Naive B cell (primary cell): ENCODE measurements around the gene KCNMB4. TPM values are rescaled to one million over a fixed set of nuclear protein-coding genes. Genes with fewer than 3 reads are reported as not detected.
A peak's percentile ranks its signal among the peaks of the same experiment; 100 is the strongest.

ENCODE experiments used
- ATAC-seq, 2 donors: fragments of 150-1000 bp; cut with Tn5 transposase; 2 replicates each; pipeline ENCODE4 v1.10.0; 2021; ENCODE audit warnings: low read depth in 2 of 2, mild to moderate bottlenecking in 2 of 2, moderate library complexity in 2 of 2
- DNase-seq: peaks from one replicate; pipeline ENCODE4 v3.0.0; 2022
- H3K27ac Mint-ChIP-seq, 6 donors: one replicate each; pipeline ENCODE4 v1.8.0; 2020 to 2022; ENCODE audit warnings: mild to moderate bottlenecking in 6 of 6, mixed read lengths in 6 of 6, moderate library complexity in 5 of 6, inconsistent platforms in 2 of 6
- H3K27me3 Mint-ChIP-seq, 3 donors: one replicate each; pipeline ENCODE4 v1.8.0; 2021 to 2022; ENCODE audit warnings: mixed read lengths in 3 of 3, mild to moderate bottlenecking in 1 of 3
- H3K36me3 Mint-ChIP-seq, 2 donors: one replicate each; pipeline ENCODE4 v1.8.0; 2020 to 2022; ENCODE audit warnings: mixed read lengths in 2 of 2, inconsistent platforms in 1 of 2, mild to moderate bottlenecking in 1 of 2
- H3K4me1 Mint-ChIP-seq, 3 donors: one replicate each; pipeline ENCODE4 v1.8.0; 2020 to 2022; ENCODE audit warnings: mixed read lengths in 3 of 3, inconsistent platforms in 1 of 3, mild to moderate bottlenecking in 1 of 3, moderate library complexity in 1 of 3
- H3K4me3 Mint-ChIP-seq, 8 donors: one replicate each; pipeline ENCODE4 v1.8.0; 2020 to 2022; ENCODE audit warnings: mild to moderate bottlenecking in 8 of 8, mixed read lengths in 8 of 8, moderate library complexity in 8 of 8, inconsistent platforms in 2 of 8
- H3K9me3 Mint-ChIP-seq, 7 donors: one replicate each; pipeline ENCODE4 v1.8.0; 2020 to 2022; ENCODE audit warnings: mixed read lengths in 7 of 7, mild to moderate bottlenecking in 5 of 7, inconsistent platforms in 2 of 7, moderate library complexity in 1 of 7
- polyA plus RNA-seq, 6 donors: library from polyadenylated mRNA; unstranded; fragments of 300-500 nt; fragmentation: Illumina TruSeq; gene quantifications; one replicate each; pipeline ENCODE4 v1.2.3, GENCODE V29; 2021; ENCODE audit warnings: low read depth in 6 of 6

The KCNMB4 gene
- polyA plus RNA-seq: 1 to 10 TPM in 1 of 6 donors, under 1 TPM in 5; 0.44 to 1.7 (median 0.75) TPM

GRCh38 chr12:70365648-70366518 is at the start of gene KCNMB4:
Gene KCNMB4, plus strand, starts transcription at chr12:70366290. Its CDS starts 445 bp downstream, at chr12:70366735.
- peak within 1 kb of the TSS; percentile 70 to 91 (median 78) for H3K27ac Mint-ChIP-seq
- no peaks in the 10 kb centered on the region for H3K27me3 Mint-ChIP-seq
- peak; percentile 77 to 79 for ATAC-seq

GRCh38 chr12:70317781-70318180 is 48.3 kb upstream of the KCNMB4 start:
- no peaks in the 10 kb centered on the region for H3K27me3 Mint-ChIP-seq
- peaks cover 32 to 41% (median 33%) of the 10 kb centered on the region in 3 donors for H3K4me1 Mint-ChIP-seq
- peak; percentile 25 for DNase-seq
- ATAC-seq: peak; percentile 79 to 83
- H3K36me3 Mint-ChIP-seq: peaks cover 0 to 3% of the 10 kb centered on the region in 2 donors
- H3K9me3 Mint-ChIP-seq: no peaks in the 10 kb centered on the region
- peak overlapping the region in 4 of 6 donors; percentile 8 to 29 (median 16) for H3K27ac Mint-ChIP-seq
- H3K4me3 Mint-ChIP-seq: peak overlapping the region in 4 of 8 donors; percentile 10 to 50 (median 23)

More at GRCh38 chr12:70365648-70366518, at the start of gene KCNMB4:
- H3K4me3 Mint-ChIP-seq: peak within 1 kb of the TSS; percentile 93 to 99 (median 96)
- no peaks in the 10 kb centered on the region for H3K9me3 Mint-ChIP-seq
- DNase-seq: peak; percentile 81
- peaks cover 14 to 20% (median 18%) of the 10 kb centered on the region in 3 donors for H3K4me1 Mint-ChIP-seq
- H3K36me3 Mint-ChIP-seq: no peaks in the 10 kb centered on the region

GRCh38 chr12:70319605-70320004 is 46.5 kb upstream of the KCNMB4 start:
- Mint-ChIP-seq H3K27me3 (no peaks in the 10 kb centered on the region), H3K9me3 (no peaks in the 10 kb centered on the region), H3K4me3 (no peak overlapping the region), H3K4me1 (peaks cover 28 to 39% (median 29%) of the 10 kb centered on the region in 3 donors), H3K36me3 (peaks cover 7 to 9% of the 10 kb centered on the region in 2 donors), H3K27ac (no peak overlapping the region)
- DNase-seq (no peak), ATAC-seq (no peak)

- Mint-ChIP-seq H3K27ac (no peak overlapping the region), H3K9me3 (no peaks in the 10 kb centered on the region), H3K4me3 (no peak overlapping the region), H3K27me3 (no peaks in the 10 kb centered on the region), H3K4me1 (peaks cover 17 to 34% (median 18%) of the 10 kb centered on the region in 3 donors), H3K36me3 (peaks cover 7 to 9% of the 10 kb centered on the region in 2 donors)
- ATAC-seq (no peak), DNase-seq (no peak)
Measured at GRCh38 chr12:70321191-70321590, 44.9 kb upstream of the KCNMB4 start.

GRCh38 chr12:70327541-70327940 is 38.5 kb upstream of the KCNMB4 start:
- no peak for DNase-seq
- H3K4me3 Mint-ChIP-seq: no peak overlapping the region
- H3K36me3 Mint-ChIP-seq: peaks cover 8 to 14% of the 10 kb centered on the region in 2 donors
- no peaks in the 10 kb centered on the region for H3K27me3 Mint-ChIP-seq
- ATAC-seq: no peak
- H3K4me1 Mint-ChIP-seq: peaks cover 0 to 7% (median 7%) of the 10 kb centered on the region in 3 donors
- peaks cover 0 to 4% (median 0%) of the 10 kb centered on the region in 7 donors for H3K9me3 Mint-ChIP-seq
- peak overlapping the region in 1 of 6 donors; percentile 7 for H3K27ac Mint-ChIP-seq

GRCh38 chr12:70329728-70330127 is 36.4 kb upstream of the KCNMB4 start:
- Mint-ChIP-seq H3K4me1 (peaks cover 0 to 11% (median 2%) of the 10 kb centered on the region in 3 donors), H3K9me3 (peaks cover 0 to 4% (median 0%) of the 10 kb centered on the region in 7 donors), H3K27me3 (no peaks in the 10 kb centered on the region), H3K27ac (no peak overlapping the region), H3K4me3 (no peak overlapping the region), H3K36me3 (peaks cover under 1 to 8% of the 10 kb centered on the region in 2 donors)
- DNase-seq (no peak), ATAC-seq (no peak)

- H3K4me1 Mint-ChIP-seq: peaks cover 0 to 11% (median 0%) of the 10 kb centered on the region in 3 donors
- peak overlapping the region in 1 of 6 donors; percentile 69 for H3K27ac Mint-ChIP-seq
- ATAC-seq: no peak
Measured at GRCh38 chr12:70330158-70330557, 35.9 kb upstream of the KCNMB4 start.

GRCh38 chr12:70332236-70332635 is 33.9 kb upstream of the KCNMB4 start:
- Mint-ChIP-seq H3K9me3 (no peaks in the 10 kb centered on the region), H3K27me3 (no peaks in the 10 kb centered on the region), H3K27ac (no peak overlapping the region), H3K4me1 (peaks cover 0 to 7% (median 0%) of the 10 kb centered on the region in 3 donors), H3K4me3 (no peak overlapping the region), H3K36me3 (peaks cover 2 to 13% of the 10 kb centered on the region in 2 donors)
- ATAC-seq: no peak
- no peak for DNase-seq

More at GRCh38 chr12:70330158-70330557, 35.9 kb upstream of the KCNMB4 start:
- Mint-ChIP-seq H3K9me3 (peaks cover 0 to 4% (median 0%) of the 10 kb centered on the region in 7 donors), H3K27me3 (no peaks in the 10 kb centered on the region), H3K4me3 (no peak overlapping the region), H3K36me3 (peaks cover 5 to 8% of the 10 kb centered on the region in 2 donors)
- no peak for DNase-seq

GRCh38 chr12:70334742-70335141 is 31.3 kb upstream of the KCNMB4 start:
- H3K27me3 Mint-ChIP-seq: no peaks in the 10 kb centered on the region
- H3K36me3 Mint-ChIP-seq: peaks cover 11 to 24% of the 10 kb centered on the region in 2 donors
- peak overlapping the region in 1 of 6 donors; percentile 43 for H3K27ac Mint-ChIP-seq
- DNase-seq: no peak
- no peaks in the 10 kb centered on the region for H3K9me3 Mint-ChIP-seq
- ATAC-seq: no peak
- peaks cover 0 to 4% (median 0%) of the 10 kb centered on the region in 3 donors for H3K4me1 Mint-ChIP-seq
- no peak overlapping the region for H3K4me3 Mint-ChIP-seq

- DNase-seq (no peak), ATAC-seq (no peak)
- H3K9me3 Mint-ChIP-seq: no peaks in the 10 kb centered on the region
- H3K36me3 Mint-ChIP-seq: peaks cover 32 to 34% of the 10 kb centered on the region in 2 donors
- H3K4me3 Mint-ChIP-seq: no peak overlapping the region
- no peaks in the 10 kb centered on the region for H3K27me3 Mint-ChIP-seq
- H3K27ac Mint-ChIP-seq: no peak overlapping the region
- H3K4me1 Mint-ChIP-seq: peaks cover 0 to under 1% (median 0%) of the 10 kb centered on the region in 3 donors
Measured at GRCh38 chr12:70338531-70338930, 27.6 kb upstream of the KCNMB4 start.

GRCh38 chr12:70351076-70351475 is 15.0 kb upstream of the KCNMB4 start:
- DNase-seq (no peak), ATAC-seq (no peak)
- no peak overlapping the region for H3K27ac Mint-ChIP-seq
- no peaks in the 10 kb centered on the region for H3K9me3 Mint-ChIP-seq
- H3K36me3 Mint-ChIP-seq: no peaks in the 10 kb centered on the region
- no peak overlapping the region for H3K4me3 Mint-ChIP-seq
- peaks cover 0 to 19% (median 0%) of the 10 kb centered on the region in 3 donors for H3K4me1 Mint-ChIP-seq
- no peaks in the 10 kb centered on the region for H3K27me3 Mint-ChIP-seq

- peaks cover 0 to 19% (median 0%) of the 10 kb centered on the region in 3 donors for H3K4me1 Mint-ChIP-seq
- H3K27ac Mint-ChIP-seq: peak overlapping the region in 1 of 6 donors; percentile 38
- peak overlapping the region in 2 of 8 donors; percentile 15 to 45 for H3K4me3 Mint-ChIP-seq
- peak; percentile 17 for DNase-seq
- H3K9me3 Mint-ChIP-seq: no peaks in the 10 kb centered on the region
- no peaks in the 10 kb centered on the region for H3K27me3 Mint-ChIP-seq
- peak; percentile 55 to 61 for ATAC-seq
- H3K36me3 Mint-ChIP-seq: no peaks in the 10 kb centered on the region
Measured at GRCh38 chr12:70353780-70354660, 12.1 kb upstream of the KCNMB4 start.

- Mint-ChIP-seq H3K4me1 (peaks cover 0 to 19% (median 0%) of the 10 kb centered on the region in 3 donors), H3K9me3 (no peaks in the 10 kb centered on the region), H3K27ac (no peak overlapping the region), H3K27me3 (no peaks in the 10 kb centered on the region), H3K36me3 (no peaks in the 10 kb centered on the region), H3K4me3 (no peak overlapping the region)
- DNase-seq: no peak
- no peak for ATAC-seq
Measured at GRCh38 chr12:70354787-70355186, 11.3 kb upstream of the KCNMB4 start.
